ENCODE data around the gene C20orf202. TPM values are rescaled to one million over a fixed set of nuclear protein-coding genes. Genes with fewer than 3 reads are reported as not detected.

The C20orf202 gene
- total RNA-seq, 1 experiment from 2014 or later = 0.22 TPM

DNA sequence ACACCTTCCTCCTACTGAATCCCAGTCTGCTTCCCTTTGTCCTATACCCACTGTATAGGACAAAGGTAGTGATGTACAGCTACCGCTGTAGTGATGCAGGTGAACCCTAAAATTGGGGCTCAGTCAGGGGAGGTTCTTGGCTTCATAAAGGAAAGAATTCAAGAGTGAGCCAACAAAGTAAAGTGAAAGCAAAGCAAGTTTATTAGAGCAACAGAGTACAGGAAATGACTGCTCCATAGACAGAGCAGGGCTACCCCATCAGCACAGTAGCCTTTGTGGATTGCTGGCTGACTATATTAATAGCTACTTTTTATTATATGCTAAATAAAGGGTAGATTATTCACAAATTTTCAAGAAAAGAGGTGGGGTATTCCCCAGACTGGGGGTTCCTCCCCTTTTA, 3.3 kb upstream of the C20orf202 start:
- POLR2A ChIA-PET = no interaction called here
- no peak for DNase-seq (ENCODE audit: low spot score)
- CTCF ChIA-PET = interaction anchor here (0.9 kb wide), 1 partner anchor 13 kb away, joined by 3 read pairs; no protein-coding TSS in a partner anchor
- Mint-ChIP-seq H3K4me3 (no peak overlapping the region), H3K27ac (no peak overlapping the region), H3K4me1 (no peaks in the 10 kb centered on the region), H3K36me3 (no peaks in the 10 kb centered on the region), H3K27me3 (ENCODE audit: low read depth) (peaks cover 20% of the 10 kb centered on the region), H3K9me3 (no peaks in the 10 kb centered on the region)
- ATAC-seq = no peak
- TF ChIP-seq NFATC4 (CRISPR knock-in tag; IDR thresholded peaks at IDR 0.05) (no peak), TEAD4 (CRISPR knock-in tag; IDR thresholded peaks at IDR 0.05) (no peak), OVOL2 (CRISPR knock-in tag; IDR thresholded peaks at IDR 0.05; ENCODE audit: borderline replicate concordance) (no peak), NFYB (CRISPR knock-in tag; conservative IDR thresholded peaks at IDR 0.05; ENCODE audit: low read depth) (no peak), NR2C2 (CRISPR knock-in tag; IDR thresholded peaks at IDR 0.05) (no peak), FOXJ3 (CRISPR knock-in tag; IDR thresholded peaks at IDR 0.05; ENCODE audit: borderline replicate concordance) (no peak), ATF1 (CRISPR knock-in tag; IDR thresholded peaks at IDR 0.05) (no peak), ZNF219 (CRISPR knock-in tag; IDR thresholded peaks at IDR 0.05; ENCODE audit: borderline replicate concordance) (no peak)
- TF ChIP-seq, protein P1, sequence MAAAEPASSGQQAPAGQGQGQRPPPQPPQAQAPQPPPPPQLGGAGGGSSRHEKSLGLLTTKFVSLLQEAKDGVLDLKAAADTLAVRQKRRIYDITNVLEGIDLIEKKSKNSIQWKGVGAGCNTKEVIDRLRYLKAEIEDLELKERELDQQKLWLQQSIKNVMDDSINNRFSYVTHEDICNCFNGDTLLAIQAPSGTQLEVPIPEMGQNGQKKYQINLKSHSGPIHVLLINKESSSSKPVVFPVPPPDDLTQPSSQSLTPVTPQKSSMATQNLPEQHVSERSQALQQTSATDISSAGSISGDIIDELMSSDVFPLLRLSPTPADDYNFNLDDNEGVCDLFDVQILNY (CRISPR knock-in tag; IDR thresholded peaks at IDR 0.05) = no peak
- TF ChIP-seq, protein P2, sequence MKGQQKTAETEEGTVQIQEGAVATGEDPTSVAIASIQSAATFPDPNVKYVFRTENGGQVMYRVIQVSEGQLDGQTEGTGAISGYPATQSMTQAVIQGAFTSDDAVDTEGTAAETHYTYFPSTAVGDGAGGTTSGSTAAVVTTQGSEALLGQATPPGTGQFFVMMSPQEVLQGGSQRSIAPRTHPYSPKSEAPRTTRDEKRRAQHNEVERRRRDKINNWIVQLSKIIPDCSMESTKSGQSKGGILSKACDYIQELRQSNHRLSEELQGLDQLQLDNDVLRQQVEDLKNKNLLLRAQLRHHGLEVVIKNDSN (CRISPR knock-in tag; IDR thresholded peaks at IDR 0.05) = no peak
- TF ChIP-seq, protein P3, sequence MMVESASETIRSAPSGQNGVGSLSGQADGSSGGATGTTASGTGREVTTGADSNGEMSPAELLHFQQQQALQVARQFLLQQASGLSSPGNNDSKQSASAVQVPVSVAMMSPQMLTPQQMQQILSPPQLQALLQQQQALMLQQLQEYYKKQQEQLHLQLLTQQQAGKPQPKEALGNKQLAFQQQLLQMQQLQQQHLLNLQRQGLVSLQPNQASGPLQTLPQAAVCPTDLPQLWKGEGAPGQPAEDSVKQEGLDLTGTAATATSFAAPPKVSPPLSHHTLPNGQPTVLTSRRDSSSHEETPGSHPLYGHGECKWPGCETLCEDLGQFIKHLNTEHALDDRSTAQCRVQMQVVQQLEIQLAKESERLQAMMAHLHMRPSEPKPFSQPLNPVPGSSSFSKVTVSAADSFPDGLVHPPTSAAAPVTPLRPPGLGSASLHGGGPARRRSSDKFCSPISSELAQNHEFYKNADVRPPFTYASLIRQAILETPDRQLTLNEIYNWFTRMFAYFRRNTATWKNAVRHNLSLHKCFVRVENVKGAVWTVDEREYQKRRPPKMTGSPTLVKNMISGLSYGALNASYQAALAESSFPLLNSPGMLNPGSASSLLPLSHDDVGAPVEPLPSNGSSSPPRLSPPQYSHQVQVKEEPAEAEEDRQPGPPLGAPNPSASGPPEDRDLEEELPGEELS (CRISPR knock-in tag; IDR thresholded peaks at IDR 0.05) = no peak
- TF ChIP-seq, protein P4, sequence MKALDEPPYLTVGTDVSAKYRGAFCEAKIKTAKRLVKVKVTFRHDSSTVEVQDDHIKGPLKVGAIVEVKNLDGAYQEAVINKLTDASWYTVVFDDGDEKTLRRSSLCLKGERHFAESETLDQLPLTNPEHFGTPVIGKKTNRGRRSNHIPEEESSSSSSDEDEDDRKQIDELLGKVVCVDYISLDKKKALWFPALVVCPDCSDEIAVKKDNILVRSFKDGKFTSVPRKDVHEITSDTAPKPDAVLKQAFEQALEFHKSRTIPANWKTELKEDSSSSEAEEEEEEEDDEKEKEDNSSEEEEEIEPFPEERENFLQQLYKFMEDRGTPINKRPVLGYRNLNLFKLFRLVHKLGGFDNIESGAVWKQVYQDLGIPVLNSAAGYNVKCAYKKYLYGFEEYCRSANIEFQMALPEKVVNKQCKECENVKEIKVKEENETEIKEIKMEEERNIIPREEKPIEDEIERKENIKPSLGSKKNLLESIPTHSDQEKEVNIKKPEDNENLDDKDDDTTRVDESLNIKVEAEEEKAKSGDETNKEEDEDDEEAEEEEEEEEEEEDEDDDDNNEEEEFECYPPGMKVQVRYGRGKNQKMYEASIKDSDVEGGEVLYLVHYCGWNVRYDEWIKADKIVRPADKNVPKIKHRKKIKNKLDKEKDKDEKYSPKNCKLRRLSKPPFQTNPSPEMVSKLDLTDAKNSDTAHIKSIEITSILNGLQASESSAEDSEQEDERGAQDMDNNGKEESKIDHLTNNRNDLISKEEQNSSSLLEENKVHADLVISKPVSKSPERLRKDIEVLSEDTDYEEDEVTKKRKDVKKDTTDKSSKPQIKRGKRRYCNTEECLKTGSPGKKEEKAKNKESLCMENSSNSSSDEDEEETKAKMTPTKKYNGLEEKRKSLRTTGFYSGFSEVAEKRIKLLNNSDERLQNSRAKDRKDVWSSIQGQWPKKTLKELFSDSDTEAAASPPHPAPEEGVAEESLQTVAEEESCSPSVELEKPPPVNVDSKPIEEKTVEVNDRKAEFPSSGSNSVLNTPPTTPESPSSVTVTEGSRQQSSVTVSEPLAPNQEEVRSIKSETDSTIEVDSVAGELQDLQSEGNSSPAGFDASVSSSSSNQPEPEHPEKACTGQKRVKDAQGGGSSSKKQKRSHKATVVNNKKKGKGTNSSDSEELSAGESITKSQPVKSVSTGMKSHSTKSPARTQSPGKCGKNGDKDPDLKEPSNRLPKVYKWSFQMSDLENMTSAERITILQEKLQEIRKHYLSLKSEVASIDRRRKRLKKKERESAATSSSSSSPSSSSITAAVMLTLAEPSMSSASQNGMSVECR (CRISPR knock-in tag; IDR thresholded peaks at IDR 0.05; ENCODE audit: borderline replicate concordance) = no peak

DNA sequence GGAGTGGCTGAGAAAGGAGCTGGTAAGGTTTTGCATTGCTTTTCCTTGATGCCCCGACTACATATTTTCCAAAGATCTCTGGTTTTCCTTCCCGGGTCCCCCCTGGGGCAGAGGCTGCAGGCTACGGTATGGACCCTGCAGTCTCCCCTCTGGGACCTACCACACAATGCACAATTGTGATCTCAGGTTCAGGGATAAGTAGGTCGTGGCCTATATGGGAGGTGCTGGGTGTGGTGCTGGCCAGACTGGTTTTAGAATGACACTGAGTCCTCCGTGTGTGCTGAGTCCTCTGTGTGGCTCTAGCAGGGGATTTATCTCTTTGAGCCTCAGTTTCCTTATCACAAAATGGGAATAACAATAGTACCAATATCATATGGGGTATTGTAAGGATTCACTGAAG, 376 bp downstream of the C20orf202 start:
- Mint-ChIP-seq H3K27me3 (ENCODE audit: low read depth) (peaks cover 9% of the 10 kb centered on the region), H3K27ac (no peak overlapping the region), H3K4me3 (no peak overlapping the region), H3K36me3 (no peaks in the 10 kb centered on the region), H3K4me1 (no peaks in the 10 kb centered on the region), H3K9me3 (no peaks in the 10 kb centered on the region)
- CTCF ChIA-PET = interaction anchor here (1.0 to 1.3 kb wide), 2 partner anchors 9 to 18 kb away, joined by 3 read pairs; no protein-coding TSS in a partner anchor
- DNase-seq (ENCODE audit: low spot score) (no peak), ATAC-seq (no peak)
- TF ChIP-seq, protein P5, sequence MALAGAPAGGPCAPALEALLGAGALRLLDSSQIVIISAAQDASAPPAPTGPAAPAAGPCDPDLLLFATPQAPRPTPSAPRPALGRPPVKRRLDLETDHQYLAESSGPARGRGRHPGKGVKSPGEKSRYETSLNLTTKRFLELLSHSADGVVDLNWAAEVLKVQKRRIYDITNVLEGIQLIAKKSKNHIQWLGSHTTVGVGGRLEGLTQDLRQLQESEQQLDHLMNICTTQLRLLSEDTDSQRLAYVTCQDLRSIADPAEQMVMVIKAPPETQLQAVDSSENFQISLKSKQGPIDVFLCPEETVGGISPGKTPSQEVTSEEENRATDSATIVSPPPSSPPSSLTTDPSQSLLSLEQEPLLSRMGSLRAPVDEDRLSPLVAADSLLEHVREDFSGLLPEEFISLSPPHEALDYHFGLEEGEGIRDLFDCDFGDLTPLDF (CRISPR knock-in tag; IDR thresholded peaks at IDR 0.05) = no peak
- TF ChIP-seq MXD4 (CRISPR knock-in tag; IDR thresholded peaks at IDR 0.05; ENCODE audit: borderline replicate concordance) (no peak), ZNF396 (CRISPR knock-in tag; IDR thresholded peaks at IDR 0.05; ENCODE audit: borderline replicate concordance) (no peak), EMX1 (CRISPR knock-in tag; IDR thresholded peaks at IDR 0.05) (no peak), SOX15 (CRISPR knock-in tag; IDR thresholded peaks at IDR 0.05) (no peak), IRF2 (CRISPR knock-in tag; IDR thresholded peaks at IDR 0.05; ENCODE audit: borderline replicate concordance, low read depth) (no peak)
- TF ChIP-seq, protein P6, sequence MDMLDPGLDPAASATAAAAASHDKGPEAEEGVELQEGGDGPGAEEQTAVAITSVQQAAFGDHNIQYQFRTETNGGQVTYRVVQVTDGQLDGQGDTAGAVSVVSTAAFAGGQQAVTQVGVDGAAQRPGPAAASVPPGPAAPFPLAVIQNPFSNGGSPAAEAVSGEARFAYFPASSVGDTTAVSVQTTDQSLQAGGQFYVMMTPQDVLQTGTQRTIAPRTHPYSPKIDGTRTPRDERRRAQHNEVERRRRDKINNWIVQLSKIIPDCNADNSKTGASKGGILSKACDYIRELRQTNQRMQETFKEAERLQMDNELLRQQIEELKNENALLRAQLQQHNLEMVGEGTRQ (CRISPR knock-in tag; IDR thresholded peaks at IDR 0.05) = no peak
- TF ChIP-seq, protein P7, sequence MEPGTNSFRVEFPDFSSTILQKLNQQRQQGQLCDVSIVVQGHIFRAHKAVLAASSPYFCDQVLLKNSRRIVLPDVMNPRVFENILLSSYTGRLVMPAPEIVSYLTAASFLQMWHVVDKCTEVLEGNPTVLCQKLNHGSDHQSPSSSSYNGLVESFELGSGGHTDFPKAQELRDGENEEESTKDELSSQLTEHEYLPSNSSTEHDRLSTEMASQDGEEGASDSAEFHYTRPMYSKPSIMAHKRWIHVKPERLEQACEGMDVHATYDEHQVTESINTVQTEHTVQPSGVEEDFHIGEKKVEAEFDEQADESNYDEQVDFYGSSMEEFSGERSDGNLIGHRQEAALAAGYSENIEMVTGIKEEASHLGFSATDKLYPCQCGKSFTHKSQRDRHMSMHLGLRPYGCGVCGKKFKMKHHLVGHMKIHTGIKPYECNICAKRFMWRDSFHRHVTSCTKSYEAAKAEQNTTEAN (CRISPR knock-in tag; IDR thresholded peaks at IDR 0.05) = no peak
- TF ChIP-seq, protein P8, sequence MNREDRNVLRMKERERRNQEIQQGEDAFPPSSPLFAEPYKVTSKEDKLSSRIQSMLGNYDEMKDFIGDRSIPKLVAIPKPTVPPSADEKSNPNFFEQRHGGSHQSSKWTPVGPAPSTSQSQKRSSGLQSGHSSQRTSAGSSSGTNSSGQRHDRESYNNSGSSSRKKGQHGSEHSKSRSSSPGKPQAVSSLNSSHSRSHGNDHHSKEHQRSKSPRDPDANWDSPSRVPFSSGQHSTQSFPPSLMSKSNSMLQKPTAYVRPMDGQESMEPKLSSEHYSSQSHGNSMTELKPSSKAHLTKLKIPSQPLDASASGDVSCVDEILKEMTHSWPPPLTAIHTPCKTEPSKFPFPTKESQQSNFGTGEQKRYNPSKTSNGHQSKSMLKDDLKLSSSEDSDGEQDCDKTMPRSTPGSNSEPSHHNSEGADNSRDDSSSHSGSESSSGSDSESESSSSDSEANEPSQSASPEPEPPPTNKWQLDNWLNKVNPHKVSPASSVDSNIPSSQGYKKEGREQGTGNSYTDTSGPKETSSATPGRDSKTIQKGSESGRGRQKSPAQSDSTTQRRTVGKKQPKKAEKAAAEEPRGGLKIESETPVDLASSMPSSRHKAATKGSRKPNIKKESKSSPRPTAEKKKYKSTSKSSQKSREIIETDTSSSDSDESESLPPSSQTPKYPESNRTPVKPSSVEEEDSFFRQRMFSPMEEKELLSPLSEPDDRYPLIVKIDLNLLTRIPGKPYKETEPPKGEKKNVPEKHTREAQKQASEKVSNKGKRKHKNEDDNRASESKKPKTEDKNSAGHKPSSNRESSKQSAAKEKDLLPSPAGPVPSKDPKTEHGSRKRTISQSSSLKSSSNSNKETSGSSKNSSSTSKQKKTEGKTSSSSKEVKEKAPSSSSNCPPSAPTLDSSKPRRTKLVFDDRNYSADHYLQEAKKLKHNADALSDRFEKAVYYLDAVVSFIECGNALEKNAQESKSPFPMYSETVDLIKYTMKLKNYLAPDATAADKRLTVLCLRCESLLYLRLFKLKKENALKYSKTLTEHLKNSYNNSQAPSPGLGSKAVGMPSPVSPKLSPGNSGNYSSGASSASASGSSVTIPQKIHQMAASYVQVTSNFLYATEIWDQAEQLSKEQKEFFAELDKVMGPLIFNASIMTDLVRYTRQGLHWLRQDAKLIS (CRISPR knock-in tag; IDR thresholded peaks at IDR 0.05; ENCODE audit: borderline replicate concordance) = no peak
- POLR2A ChIA-PET = no interaction called here

Data from WTC11 (cell line).